Heart left ventricle (tissue), 13 donors: ENCODE results near the gene HCN3.

Experiments
- CTCF ChIP-seq, 12 donors: fragments of 200-600 bp; sonication (generic) in 4 of 12; IDR thresholded peaks; one replicate each; pipeline versions ENCODE4 v1.5.0 to v1.8.0; 2018 to 2022; ENCODE audit warnings: antibody characterized with exemption in 12 of 12, mild to moderate bottlenecking in 5 of 12
- POLR2A ChIP-seq, 2 donors: fragments of 450-650 bp; IDR thresholded peaks; one replicate each; pipeline ENCODE4 v1.6.1; 2017; ENCODE audit warnings: antibody characterized with exemption in 2 of 2, mild to moderate bottlenecking in 2 of 2, moderate library complexity in 2 of 2
- donor health status: ischemic (EF 13 %, LVEDD 7.1; RV severe dilation, severe dysfunction).
- donor health status: DM: no; HTN: yes; CAD: no.
- donor health status: DM: no; HTN: no; CAD: no.
- donor health status: ischemic (EF 25% LVEDD 6.9; RV normal size, moderate dysfunction).
- donor health status: ischemic (EF 25% LVEDD 5.7; RV mildly dilated, moderate dysfunction).
- donor health status: ischemic (EF 35%, LVEDD 5.7; RV mildly dilated, moderate dysfunction).
- donor health status: nonischemic (EF 11% LVEDD 7.7; RV severe dilation, severe dysfunction).
- donor health status: DM: yes; HTN: yes; CAD: no.
- donor health status: PGD.
- donor health status: ischemic (EF 29% LVEDD 5.4; RV normal size, mild dysfunction).
- donor health status: nonischemic (EF 23%, LVEDD 6.1; RV moderate dilation, normal function).

GRCh38 chr1:155244368-155245162, 32.7 kb upstream of the HCN3 start:
- TF ChIP-seq CTCF (IDR thresholded peaks at IDR 0.05) = peak in 6 of 12 donors; percentile 24 to 56 (median 34)
- peak in 1 of 2 donors; percentile 88 for TF ChIP-seq POLR2A (IDR thresholded peaks at IDR 0.05)
